Activated CD8-positive, alpha-beta T cell treated with anti-CD3 and anti-CD28 coated beads for 36 hours (primary cell): ENCODE results near the gene FAM118B. TPM values are rescaled to one million over a fixed set of nuclear protein-coding genes. Genes with fewer than 3 reads are reported as not detected.

Source experiments
- ATAC-seq: fragments of 200-7000 bp; cut with Tn5 transposase; one replicate; pipeline ENCODE4 v1.10.0; 2021; ENCODE audit warnings: mild to moderate bottlenecking, moderate library complexity
- CTCF ChIA-PET: fragments of 350-600 bp; sonication (Branson Sonifier 250); formaldehyde crosslinking; loops from one replicate; lab custom pipeline; 2021; ENCODE audit warnings: antibody characterized with exemption; lab: Charles Lee
- POLR2A ChIA-PET: fragments of 350-600 bp; sonication (Branson Sonifier 250); formaldehyde crosslinking; loops from one replicate; lab custom pipeline; 2021; ENCODE audit warnings: antibody characterized with exemption; lab: Charles Lee
- DNase-seq: peaks from one replicate; pipeline ENCODE4 v3.0.0-alpha.2; 2020
- H3K27ac Mint-ChIP-seq: one replicate; pipeline ENCODE4 v1.8.0; 2021; ENCODE audit warnings: mild to moderate bottlenecking, mixed read lengths
- H3K27me3 Mint-ChIP-seq: one replicate; pipeline ENCODE4 v1.8.0; 2021; ENCODE audit warnings: mixed read lengths
- H3K36me3 Mint-ChIP-seq: one replicate; pipeline ENCODE4 v1.8.0; 2021; ENCODE audit warnings: low read depth, mixed read lengths
- H3K4me1 Mint-ChIP-seq: one replicate; pipeline ENCODE4 v1.8.0; 2021; ENCODE audit warnings: low read depth, mixed read lengths
- H3K4me3 Mint-ChIP-seq: one replicate; pipeline ENCODE4 v1.8.0; 2021; ENCODE audit warnings: mild to moderate bottlenecking, moderate library complexity, mixed read lengths
- H3K9me3 Mint-ChIP-seq: one replicate; pipeline ENCODE4 v1.8.0; 2021; ENCODE audit warnings: mixed read lengths
- CTCF ChIP-seq: fragments of 200-600 bp; IDR thresholded peaks from one replicate; pipeline ENCODE4 v1.8.0; 2022; ENCODE audit warnings: antibody characterized with exemption, mild to moderate bottlenecking
- intact Hi-C: fragments of 100-400 bp; cut with micrococcal nuclease; formaldehyde crosslinking; loops from one replicate; pipeline ENCODE4 v1.10.0; 2022
- total RNA-seq, 2 experiments: library from RNA; stranded (reverse); gene quantifications; one replicate each; pipeline ENCODE4 v1.2.3, GENCODE V29; 2021

FAM118B gene
- total RNA-seq, 2 experiments from 2014 or later, result 8.9 to 9.5 TPM

- DNase-seq (no peak), ATAC-seq (no peak)
- no peak overlapping the region for H3K4me3 Mint-ChIP-seq
- CTCF ChIA-PET, result interaction anchor here (1.4 kb wide), 1 partner anchor 268 kb away, joined by 4 read pairs; no protein-coding TSS in a partner anchor
- no peaks in the 10 kb centered on the region for H3K27me3 Mint-ChIP-seq
- no peak overlapping the region for H3K27ac Mint-ChIP-seq
- H3K9me3 Mint-ChIP-seq, result no peaks in the 10 kb centered on the region
- no peak for TF ChIP-seq CTCF
- peaks cover 13% of the 10 kb centered on the region for H3K36me3 Mint-ChIP-seq
- no peaks in the 10 kb centered on the region for H3K4me1 Mint-ChIP-seq
- POLR2A ChIA-PET, result no interaction called here
- intact Hi-C loops, result no loop called here
Measured at GRCh38 chr11:126190792-126191191, 20.8 kb upstream of the FAM118B start.

GRCh38 chr11:126191379-126192073 is 20.1 kb upstream of the FAM118B start:
- no peaks in the 10 kb centered on the region for H3K27me3 Mint-ChIP-seq
- no peaks in the 10 kb centered on the region for H3K9me3 Mint-ChIP-seq
- no peak for TF ChIP-seq CTCF
- intact Hi-C loops, result no loop called here
- no peak for ATAC-seq
- no peaks in the 10 kb centered on the region for H3K4me1 Mint-ChIP-seq
- H3K36me3 Mint-ChIP-seq, result peaks cover 20% of the 10 kb centered on the region
- ChIA-PET CTCF (interaction anchor here (1.4 kb wide), 1 partner anchor 269 kb away, joined by 4 read pairs; no protein-coding TSS in a partner anchor), POLR2A (no interaction called here)
- no peak overlapping the region for H3K27ac Mint-ChIP-seq
- H3K4me3 Mint-ChIP-seq, result no peak overlapping the region
- DNase-seq, result no peak

- Mint-ChIP-seq H3K36me3 (peaks cover 25% of the 10 kb centered on the region), H3K27me3 (no peaks in the 10 kb centered on the region), H3K27ac (no peak overlapping the region), H3K9me3 (peaks cover 1% of the 10 kb centered on the region), H3K4me3 (no peak overlapping the region), H3K4me1 (no peaks in the 10 kb centered on the region)
- intact Hi-C loops, result no loop called here
- ChIA-PET CTCF (interaction anchor here (1.4 to 2.6 kb wide), 3 partner anchors 249 to 269 kb away, joined by 4 to 36 read pairs (median 30); no protein-coding TSS in a partner anchor), POLR2A (no interaction called here)
- ATAC-seq (no peak), DNase-seq (no peak)
- no peak for TF ChIP-seq CTCF
Measured at GRCh38 chr11:126192361-126192760, 19.2 kb upstream of the FAM118B start.

- ChIA-PET POLR2A (no interaction called here), CTCF (interaction anchor here (0.7 to 2.6 kb wide), 18 partner anchors 9 to 291 kb away, joined by 3 to 36 read pairs (median 4); partner anchors contain the start of genes CDON, FAM118B and RPUSD4)
- TF ChIP-seq CTCF, result no peak
- Mint-ChIP-seq H3K27me3 (no peaks in the 10 kb centered on the region), H3K4me3 (no peak overlapping the region), H3K9me3 (peaks cover 5% of the 10 kb centered on the region), H3K27ac (no peak overlapping the region), H3K36me3 (peaks cover 32% of the 10 kb centered on the region), H3K4me1 (no peaks in the 10 kb centered on the region)
- ATAC-seq, result no peak
- DNase-seq, result no peak
- intact Hi-C loops, result no loop called here
Measured at GRCh38 chr11:126193038-126193478, 18.5 kb upstream of the FAM118B start.

- CTCF ChIA-PET, result interaction anchor here (0.6 to 2.6 kb wide), 23 partner anchors 9 to 292 kb away, joined by 3 to 36 read pairs (median 3); partner anchors contain the start of genes CDON, FAM118B and RPUSD4
- Mint-ChIP-seq H3K36me3 (peaks cover 40% of the 10 kb centered on the region), H3K4me3 (no peak overlapping the region), H3K4me1 (no peaks in the 10 kb centered on the region), H3K27ac (no peak overlapping the region), H3K27me3 (no peaks in the 10 kb centered on the region), H3K9me3 (peaks cover 6% of the 10 kb centered on the region)
- peak; percentile 53 for DNase-seq
- POLR2A ChIA-PET, result no interaction called here
- TF ChIP-seq CTCF, result peak; percentile 77
- ATAC-seq, result peak; percentile 60
- intact Hi-C loops, result loop anchor here (1.0 kb wide), 1 partner anchor 271 kb away; no protein-coding TSS in a partner anchor
Measured at GRCh38 chr11:126194121-126194543, 17.4 kb upstream of the FAM118B start.
